Sigmoid colon (tissue), 4 donors: ENCODE measurements around the gene FOSL2.

ENCODE experiments used
- EP300 ChIP-seq, 4 donors: sonication (generic); formaldehyde crosslinking; IDR thresholded peaks; one replicate each; pipeline ENCODE4 v1.6.1; 2017; ENCODE audit warnings: antibody characterized with exemption in 4 of 4
- POLR2A ChIP-seq, 2 donors: fragments of 450-650 bp; IDR thresholded peaks; one replicate each; pipeline ENCODE4 v1.6.1; 2016; ENCODE audit warnings: antibody characterized with exemption in 2 of 2, mild to moderate bottlenecking in 2 of 2, moderate library complexity in 2 of 2
- POLR2AphosphoS5 ChIP-seq, 4 donors: sonication (generic); formaldehyde crosslinking; IDR thresholded peaks; one replicate each; pipeline ENCODE4 v1.6.1; 2017; ENCODE audit warnings: antibody characterized with exemption in 4 of 4
- TF ChIP-seq, protein P1 (sequence below), 4 experiments: fragments of 450-650 bp in 3 of 4; fragments of 200-600 bp in 1 of 4; IDR thresholded peaks; one replicate each; pipeline ENCODE4 v1.5.1; 2016 to 2019; ENCODE audit warnings: antibody characterized with exemption in 4 of 4, mild to moderate bottlenecking in 3 of 4, moderate library complexity in 2 of 4

DNA sequence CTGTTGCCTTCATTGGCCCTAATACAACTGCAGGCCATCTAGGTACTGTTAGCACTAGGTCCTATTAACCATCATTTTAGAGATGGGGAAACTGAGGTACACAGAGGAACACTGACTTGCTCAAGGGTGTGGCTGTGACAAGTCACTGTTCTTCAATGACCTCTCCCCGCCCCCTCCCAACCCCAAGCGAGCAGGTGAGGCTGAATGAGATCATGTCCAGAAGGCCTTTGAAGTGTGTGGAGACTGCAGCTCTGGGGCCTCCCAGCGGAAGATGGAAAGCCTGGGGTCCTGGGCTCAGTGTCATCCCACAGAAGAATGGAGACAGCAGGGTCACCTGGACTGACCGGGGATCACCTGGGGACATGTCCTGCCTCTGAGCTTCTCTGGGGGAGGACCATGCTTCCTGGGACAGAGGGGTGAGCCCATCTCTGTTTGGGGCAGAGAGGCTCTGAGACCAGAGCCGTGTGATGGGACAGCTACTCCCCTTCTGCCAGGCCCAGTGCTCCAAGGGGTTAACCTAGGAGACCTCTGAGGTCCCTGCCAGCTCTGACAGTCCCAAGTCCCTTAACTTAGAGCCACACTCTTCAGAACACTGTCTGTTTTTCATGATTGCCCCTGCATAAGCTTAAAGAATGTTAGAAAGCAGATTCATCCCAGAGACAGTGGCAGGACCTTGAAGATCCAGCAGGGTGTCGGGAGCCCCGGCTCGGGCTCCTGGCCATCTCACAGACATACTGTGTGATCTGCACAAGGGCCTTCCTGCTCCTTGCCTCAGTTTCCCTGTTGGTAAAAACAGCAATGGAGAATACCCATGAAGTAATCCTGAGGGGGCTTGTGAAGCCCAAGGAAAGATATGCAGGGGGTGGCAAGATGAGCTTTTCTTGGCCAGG lies 16.7 kb upstream of the FOSL2 start:
- TF ChIP-seq, protein P1, sequence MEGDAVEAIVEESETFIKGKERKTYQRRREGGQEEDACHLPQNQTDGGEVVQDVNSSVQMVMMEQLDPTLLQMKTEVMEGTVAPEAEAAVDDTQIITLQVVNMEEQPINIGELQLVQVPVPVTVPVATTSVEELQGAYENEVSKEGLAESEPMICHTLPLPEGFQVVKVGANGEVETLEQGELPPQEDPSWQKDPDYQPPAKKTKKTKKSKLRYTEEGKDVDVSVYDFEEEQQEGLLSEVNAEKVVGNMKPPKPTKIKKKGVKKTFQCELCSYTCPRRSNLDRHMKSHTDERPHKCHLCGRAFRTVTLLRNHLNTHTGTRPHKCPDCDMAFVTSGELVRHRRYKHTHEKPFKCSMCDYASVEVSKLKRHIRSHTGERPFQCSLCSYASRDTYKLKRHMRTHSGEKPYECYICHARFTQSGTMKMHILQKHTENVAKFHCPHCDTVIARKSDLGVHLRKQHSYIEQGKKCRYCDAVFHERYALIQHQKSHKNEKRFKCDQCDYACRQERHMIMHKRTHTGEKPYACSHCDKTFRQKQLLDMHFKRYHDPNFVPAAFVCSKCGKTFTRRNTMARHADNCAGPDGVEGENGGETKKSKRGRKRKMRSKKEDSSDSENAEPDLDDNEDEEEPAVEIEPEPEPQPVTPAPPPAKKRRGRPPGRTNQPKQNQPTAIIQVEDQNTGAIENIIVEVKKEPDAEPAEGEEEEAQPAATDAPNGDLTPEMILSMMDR (IDR thresholded peaks at IDR 0.05) = no peak
- no peak for TF ChIP-seq POLR2AphosphoS5 (IDR thresholded peaks at IDR 0.05)
- TF ChIP-seq POLR2A (IDR thresholded peaks at IDR 0.05) = no peak
- no peak for TF ChIP-seq EP300 (IDR thresholded peaks at IDR 0.05)
